Measurements from ENCODE around the gene UPK1A.

The UPK1A gene

DNA sequence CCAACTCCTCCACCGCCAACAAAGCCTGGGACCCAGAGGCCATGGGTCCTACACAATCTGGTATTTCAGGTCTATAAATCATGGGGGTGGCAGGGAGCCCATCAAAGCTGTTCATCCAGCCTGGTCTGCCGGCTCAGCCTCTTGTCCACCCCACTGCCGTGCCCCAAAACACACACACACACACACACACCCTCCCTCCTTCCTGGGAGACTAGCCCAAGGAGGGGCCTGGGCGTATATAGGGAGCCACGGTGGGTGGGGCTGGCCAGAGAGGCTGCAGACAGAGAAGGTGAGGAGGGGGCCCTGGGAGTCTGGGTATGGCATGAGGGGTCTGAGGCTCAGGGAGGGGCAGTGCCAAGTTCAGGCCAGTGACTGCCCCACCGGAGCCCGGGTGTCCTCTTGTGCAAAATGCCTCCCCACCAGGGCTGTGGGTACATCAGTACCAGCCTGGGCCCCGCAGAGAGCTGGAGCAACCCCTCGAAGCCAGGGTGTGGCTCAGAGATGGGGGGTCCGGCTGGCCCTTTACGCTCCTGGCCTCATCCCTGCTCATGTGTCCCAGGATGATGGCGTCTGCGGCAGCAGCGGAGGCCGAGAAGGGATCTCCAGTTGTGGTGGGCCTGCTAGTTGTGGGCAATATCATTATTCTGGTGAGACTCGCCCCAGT is at the start of gene UPK1A:
Gene UPK1A (plus strand): TSS at position 267 of the 663 bp plus-strand sequence. CDS start 296 bp downstream, at position 563.
- no peak for DNase-seq (ENCODE audit: low read depth)

- no peak for DNase-seq (ENCODE audit: low read depth)
These were observed 47.5 kb upstream of the UPK1A start for GRCh38 chr19:35618857-35619256.

GRCh38 chr19:35619290-35619923 is 46.9 kb upstream of the UPK1A start:
- DNase-seq (ENCODE audit: low read depth), result no peak

DNA sequence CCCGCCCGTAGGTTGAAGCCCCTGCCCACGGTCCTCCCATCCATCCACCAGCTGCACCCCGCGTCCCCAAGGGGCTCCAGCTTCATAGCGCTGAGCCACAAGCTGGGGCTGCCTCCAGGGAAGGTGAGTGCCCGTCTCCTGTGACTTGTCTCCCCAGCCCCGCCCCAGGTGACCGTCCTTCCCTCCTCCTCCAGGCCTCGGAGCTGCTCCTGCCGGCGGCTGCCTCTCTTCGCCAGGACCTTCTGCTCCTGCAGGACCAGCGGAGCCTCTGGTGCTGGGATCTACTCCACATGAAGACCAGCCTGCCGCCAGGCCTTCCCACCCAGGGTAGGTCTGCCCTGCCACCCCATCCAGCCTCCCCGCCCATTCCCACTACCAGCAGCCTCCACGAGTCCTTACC is 46.3 kb upstream of the UPK1A start:
- no peak for DNase-seq (ENCODE audit: low read depth)

DNA sequence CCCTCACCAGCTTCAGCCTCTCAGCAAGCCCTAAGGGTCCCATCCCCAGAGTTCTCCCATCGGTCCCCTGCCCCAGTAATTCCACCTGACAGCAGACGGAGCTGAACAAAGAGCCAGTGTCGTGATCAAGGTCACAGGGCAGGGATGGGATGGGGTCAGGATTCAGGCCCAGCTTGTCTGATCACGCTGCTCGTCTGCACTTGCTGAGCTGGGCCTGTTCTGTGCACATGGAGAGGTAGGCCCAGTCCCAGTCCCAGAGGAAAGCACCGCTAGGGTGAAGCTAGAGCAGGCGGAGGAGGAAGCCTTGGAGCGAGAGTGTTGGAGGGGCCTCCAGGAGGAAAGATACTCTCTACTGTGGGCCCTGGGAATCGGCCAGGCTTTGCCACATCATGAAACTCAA is 44.6 kb upstream of the UPK1A start:
- DNase-seq (ENCODE audit: low read depth), result no peak

DNA sequence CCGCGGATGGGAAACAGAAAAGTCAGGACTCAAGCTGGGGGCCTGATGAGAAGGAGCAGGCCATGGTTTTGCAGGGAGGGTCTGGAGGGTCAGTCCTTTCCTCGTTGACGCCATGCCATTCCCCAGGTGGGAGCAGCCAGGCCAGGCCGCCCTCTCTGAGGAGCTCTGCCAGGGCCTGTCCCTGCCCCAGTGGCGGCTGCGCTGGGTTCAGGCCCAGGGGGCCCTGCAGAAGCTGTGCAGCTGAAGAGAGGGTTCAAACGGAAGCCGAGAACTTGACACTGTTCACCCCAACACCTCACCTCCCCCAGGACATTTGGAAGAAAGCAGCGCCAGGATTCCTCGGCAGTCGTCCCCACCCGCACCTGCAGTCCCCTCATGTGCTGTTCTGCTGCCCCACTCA is 43.6 kb upstream of the UPK1A start:
- no peak for DNase-seq (ENCODE audit: low read depth)

DNA sequence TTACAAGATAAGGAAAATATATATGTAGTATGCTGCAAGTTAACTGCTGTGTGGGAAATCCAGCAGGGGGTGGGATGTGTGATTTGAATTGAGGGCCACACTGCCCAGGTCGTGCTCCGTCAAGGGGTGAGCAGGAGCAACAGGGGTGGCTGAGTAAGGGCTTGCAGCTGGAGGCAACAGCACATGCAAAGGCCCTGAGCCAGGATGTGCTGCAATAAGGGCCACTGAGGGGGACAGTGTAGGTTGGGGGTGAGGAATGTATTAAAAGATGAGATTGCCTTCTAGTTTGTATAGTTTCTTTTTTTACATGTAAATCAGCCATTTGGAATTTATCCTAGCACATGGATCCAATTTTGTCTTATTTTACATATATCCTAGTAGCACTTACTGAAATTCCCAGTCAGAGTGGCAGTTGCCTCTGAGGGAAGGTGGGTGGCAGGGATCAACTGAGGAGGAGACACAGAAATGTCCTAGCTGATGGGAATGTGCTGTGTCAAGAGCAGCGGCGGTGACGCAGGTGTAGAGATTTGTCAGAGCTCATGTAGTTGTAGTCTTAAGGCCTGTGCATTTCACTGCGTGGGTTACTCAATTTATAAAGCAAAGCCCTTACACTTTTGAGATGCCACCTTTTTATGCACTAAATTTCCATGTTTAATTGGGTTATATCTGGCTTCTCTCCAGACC is 42.8 kb upstream of the UPK1A start:
- DNase-seq (ENCODE audit: low read depth), result no peak

DNA sequence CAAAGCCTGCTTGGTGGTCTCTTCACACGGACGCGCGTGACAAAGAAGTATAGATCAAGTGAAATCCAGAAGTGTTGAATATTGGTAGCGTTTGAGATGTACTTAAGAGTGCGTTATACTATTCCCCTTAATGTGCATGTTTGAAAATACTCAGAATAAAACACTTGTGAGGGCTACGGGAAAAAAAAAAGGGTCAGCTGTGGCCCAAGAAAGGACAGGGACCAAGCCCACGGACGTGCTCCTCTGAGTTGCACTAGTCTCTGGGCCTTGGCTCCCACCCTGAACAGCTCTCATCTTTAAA is 38.1 kb upstream of the UPK1A start:
- no peak for DNase-seq (ENCODE audit: low read depth)

GRCh38 chr19:35628565-35629331 is 37.6 kb upstream of the UPK1A start, which contains the start of gene RBM42:
Gene RBM42 (plus strand): TSS chr19:35629036. CDS start chr19:35629154, 118 bp downstream.
- peak; percentile 95 for DNase-seq (ENCODE audit: low read depth)

DNA sequence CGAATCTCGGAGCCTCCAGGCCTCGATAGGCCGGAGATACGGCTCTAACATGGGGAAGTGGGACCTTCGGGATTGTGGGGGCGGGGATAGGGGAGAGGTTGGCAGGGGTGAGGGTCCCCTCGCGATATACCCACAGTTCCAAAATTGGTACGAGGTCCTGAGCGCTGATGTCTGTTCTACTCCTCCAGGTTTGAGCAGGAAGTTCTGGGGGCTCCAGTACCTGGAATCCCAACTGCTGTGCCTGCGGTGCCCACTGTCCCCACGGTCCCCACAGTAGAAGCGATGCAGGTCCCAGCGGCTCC is 37.0 kb upstream of the UPK1A start:
- no peak for DNase-seq (ENCODE audit: low read depth)

DNA sequence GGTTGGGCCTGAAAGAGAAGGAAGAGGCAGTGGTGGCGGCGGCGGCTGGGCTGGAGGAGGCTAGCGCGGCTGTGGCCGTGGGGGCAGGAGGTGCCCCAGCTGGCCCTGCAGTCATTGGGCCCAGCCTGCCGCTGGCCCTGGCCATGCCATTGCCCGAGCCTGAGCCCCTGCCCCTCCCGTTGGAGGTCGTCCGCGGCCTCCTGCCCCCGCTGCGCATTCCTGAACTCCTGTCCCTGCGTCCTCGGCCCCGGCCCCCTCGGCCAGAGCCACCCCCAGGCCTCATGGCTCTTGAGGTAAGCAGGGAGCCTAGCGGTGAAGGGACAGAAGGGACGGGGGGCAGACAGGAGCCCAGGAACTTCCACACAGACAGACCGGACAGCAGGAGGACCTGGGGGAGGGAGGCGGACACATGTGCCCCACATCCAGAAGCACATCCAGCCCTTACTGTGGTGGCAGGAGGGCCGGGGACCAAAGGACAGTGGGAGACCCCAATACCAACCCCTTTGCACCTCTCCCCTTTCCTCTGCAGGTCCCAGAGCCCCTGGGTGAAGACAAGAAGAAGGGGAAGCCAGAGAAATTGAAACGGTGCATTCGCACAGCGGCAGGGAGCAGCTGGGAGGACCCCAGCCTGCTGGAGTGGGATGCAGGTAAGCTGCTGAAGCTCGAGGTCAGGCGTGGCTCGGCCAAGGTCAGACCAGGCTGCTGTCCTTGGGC is 32.4 kb upstream of the UPK1A start:
- DNase-seq (ENCODE audit: low read depth), result no peak

- no peak for DNase-seq (ENCODE audit: low read depth)
These were observed 29.7 kb upstream of the UPK1A start for GRCh38 chr19:35636651-35637050.

GRCh38 chr19:35637165-35637564 is 29.2 kb upstream of the UPK1A start:
- DNase-seq (ENCODE audit: low read depth), result no peak

DNA sequence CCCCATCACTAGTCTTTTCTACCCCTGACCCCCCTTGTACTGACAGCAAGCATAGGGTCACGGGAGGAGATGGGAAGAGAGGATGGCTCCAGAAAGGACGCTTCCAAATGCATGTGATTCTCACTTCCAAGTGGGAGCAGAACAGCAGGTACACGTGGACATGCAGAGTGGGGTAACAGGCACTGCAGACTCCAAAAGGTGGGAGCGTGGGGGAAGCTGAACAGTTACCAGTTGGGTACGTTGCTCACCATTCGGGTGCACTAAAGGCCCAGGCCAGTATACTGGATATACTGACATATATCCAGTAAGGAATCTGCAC is 27.0 kb upstream of the UPK1A start:
- DNase-seq (ENCODE audit: low read depth), result no peak

GRCh38 chr19:35639863-35640262 is 26.5 kb upstream of the UPK1A start:
- DNase-seq (ENCODE audit: low read depth), result no peak

DNA sequence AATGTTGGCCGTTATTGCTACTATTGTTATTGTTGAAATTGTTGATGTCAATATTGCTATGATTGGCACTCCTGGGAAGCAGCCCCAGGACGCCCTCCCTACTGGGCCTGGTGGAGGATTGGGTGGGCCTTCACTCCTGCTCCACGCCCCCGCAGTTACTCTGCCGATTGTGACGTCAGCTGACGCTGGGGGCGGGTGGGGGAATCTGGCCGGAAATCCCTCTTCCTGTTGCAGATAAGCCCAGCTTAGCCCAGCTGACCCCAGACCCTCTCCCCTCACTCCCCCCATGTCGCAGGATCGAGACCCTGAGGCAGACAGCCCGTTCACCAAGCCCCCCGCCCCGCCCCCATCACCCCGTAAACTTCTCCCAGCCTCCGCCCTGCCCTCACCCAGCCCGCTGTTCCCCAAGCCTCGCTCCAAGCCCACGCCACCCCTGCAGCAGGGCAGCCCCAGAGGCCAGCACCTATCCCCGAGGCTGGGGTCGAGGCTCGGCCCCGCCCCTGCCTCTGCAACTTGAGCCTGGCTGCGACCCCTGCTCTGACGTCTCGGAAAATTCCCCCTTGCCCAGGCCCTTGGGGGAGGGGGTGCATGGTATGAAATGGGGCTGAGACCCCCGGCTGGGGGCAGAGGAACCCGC is 24.7 kb upstream of the UPK1A start, which contains the start of gene ETV2:
Gene ETV2 (plus strand): TSS at position 231 of the 637 bp plus-strand sequence. CDS start 716 bp downstream, outside the sequence.
- peak; percentile 32 for DNase-seq (ENCODE audit: low read depth)

- DNase-seq (ENCODE audit: low read depth), result no peak
These were observed 24.0 kb upstream of the UPK1A start for GRCh38 chr19:35642312-35642711.

GRCh38 chr19:35642798-35643254 is 23.5 kb upstream of the UPK1A start:
- DNase-seq (ENCODE audit: low read depth), result no peak

DNA sequence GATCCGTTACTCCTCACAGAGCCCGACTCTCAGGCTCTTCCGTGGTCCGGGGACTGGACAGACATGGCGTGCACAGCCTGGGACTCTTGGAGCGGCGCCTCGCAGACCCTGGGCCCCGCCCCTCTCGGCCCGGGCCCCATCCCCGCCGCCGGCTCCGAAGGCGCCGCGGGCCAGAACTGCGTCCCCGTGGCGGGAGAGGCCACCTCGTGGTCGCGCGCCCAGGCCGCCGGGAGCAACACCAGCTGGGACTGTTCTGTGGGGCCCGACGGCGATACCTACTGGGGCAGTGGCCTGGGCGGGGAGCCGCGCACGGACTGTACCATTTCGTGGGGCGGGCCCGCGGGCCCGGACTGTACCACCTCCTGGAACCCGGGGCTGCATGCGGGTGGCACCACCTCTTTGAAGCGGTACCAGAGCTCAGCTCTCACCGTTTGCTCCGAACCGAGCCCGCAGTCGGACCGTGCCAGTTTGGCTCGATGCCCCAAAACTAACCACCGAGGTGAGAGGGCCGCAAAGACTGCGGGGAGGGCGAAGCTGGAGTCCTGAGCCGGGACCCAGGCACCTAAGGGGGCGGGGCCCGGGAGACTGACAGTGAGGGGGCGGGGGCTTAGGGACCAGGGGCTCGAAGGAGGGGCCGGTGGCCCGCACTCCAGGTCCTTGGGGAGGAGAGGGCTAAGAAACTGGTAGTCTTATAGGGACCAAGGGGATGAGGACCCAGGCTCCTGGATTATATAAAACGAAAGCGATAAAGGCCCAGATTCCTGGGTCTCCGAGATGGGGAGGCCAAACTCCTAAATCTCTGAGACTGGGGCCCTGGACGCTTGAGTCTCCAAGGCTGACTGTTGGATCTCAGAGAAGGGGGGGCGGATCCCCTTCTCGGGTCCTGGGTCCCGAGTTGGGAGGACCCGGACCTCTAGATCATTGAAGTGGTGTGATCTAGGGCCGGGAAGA is 22.8 kb upstream of the UPK1A start:
- DNase-seq (ENCODE audit: low read depth), result peak; percentile 64

DNA sequence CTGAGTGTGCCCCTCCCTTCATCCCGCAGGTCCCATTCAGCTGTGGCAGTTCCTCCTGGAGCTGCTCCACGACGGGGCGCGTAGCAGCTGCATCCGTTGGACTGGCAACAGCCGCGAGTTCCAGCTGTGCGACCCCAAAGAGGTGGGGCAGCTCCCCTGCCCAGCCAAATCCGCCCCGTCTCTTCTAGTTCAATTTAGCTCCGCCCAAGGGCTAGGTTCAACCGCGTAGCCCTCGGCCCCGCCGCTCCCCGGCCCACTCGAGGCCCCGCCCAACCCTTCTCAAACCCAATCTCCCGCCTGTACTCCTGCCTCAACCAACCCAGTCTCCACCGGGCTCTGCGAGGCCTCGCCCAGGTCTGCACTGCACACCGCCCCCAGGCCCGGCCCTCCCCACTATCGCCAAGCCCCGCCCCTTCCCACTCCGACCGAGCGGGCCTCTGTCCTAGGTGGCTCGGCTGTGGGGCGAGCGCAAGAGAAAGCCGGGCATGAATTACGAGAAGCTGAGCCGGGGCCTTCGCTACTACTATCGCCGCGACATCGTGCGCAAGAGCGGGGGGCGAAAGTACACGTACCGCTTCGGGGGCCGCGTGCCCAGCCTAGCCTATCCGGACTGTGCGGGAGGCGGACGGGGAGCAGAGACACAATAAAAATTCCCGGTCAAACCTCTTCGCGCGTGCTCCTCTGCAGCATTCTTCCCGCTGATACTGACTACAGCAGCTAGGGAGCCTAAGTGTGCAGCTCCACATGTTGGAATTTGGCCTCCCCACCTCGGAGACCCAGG is 21.9 kb upstream of the UPK1A start:
- peak; percentile 89 for DNase-seq (ENCODE audit: low read depth)

All from stimulated activated CD4-positive, alpha-beta T cell treated with anti-CD3 and anti-CD28 coated beads, Interleukin-2, amount 100 ng/mL, for 4 hours (primary cell).